Karpas-422 (cell line): Measurements from ENCODE around the gene ERAL1. TPM values are rescaled to one million over a fixed set of nuclear protein-coding genes. Genes with fewer than 3 reads are reported as not detected.

Source experiments
- DNase-seq: peaks from one replicate; pipeline ENCODE4 v3.0.0-alpha.2; 2015
- H2AFZ ChIP-seq: fragments of 200-600 bp; sonication (generic); 2 replicates; pipeline ENCODE4 v1.6.1; 2014; ENCODE audit warnings: antibody characterized with exemption, low read length, mixed read lengths
- H3K27ac ChIP-seq: fragments of 200-600 bp; sonication (generic); 2 replicates; pipeline ENCODE4 v1.5.1; 2014; ENCODE audit warnings: mild to moderate bottlenecking, low read length, moderate library complexity
- H3K27me3 ChIP-seq: fragments of 200-600 bp; sonication (generic); 2 replicates; pipeline ENCODE4 v1.6.1; 2014; ENCODE audit warnings: low read length, mixed read lengths
- H3K36me3 ChIP-seq: fragments of 200-600 bp; sonication (generic); 2 replicates; pipeline ENCODE4 v1.6.1; 2014; ENCODE audit warnings: low read length, mixed read lengths; ENCODE audit not compliant: insufficient read depth
- H3K4me1 ChIP-seq: fragments of 200-600 bp; sonication (generic); 2 replicates; pipeline ENCODE4 v1.6.1; 2014; ENCODE audit warnings: mild to moderate bottlenecking, low read length, mixed read lengths
- H3K4me2 ChIP-seq: fragments of 200-600 bp; sonication (generic); 2 replicates; pipeline ENCODE4 v1.6.1; 2014; ENCODE audit warnings: low read length, low read depth, mild to moderate bottlenecking; ENCODE audit not compliant: poor library complexity, severe bottlenecking
- H3K4me3 ChIP-seq: fragments of 200-600 bp; sonication (generic); 2 replicates; pipeline ENCODE4 v1.5.1; 2014; ENCODE audit warnings: mild to moderate bottlenecking, antibody characterized with exemption, low read length, mixed read lengths
- H3K79me2 ChIP-seq: fragments of 200-600 bp; sonication (generic); 2 replicates; pipeline ENCODE4 v1.6.1; 2014; ENCODE audit warnings: mild to moderate bottlenecking, low read length, mixed read lengths
- H3K9ac ChIP-seq: fragments of 200-600 bp; sonication (generic); 2 replicates; pipeline ENCODE4 v1.6.0; 2014; ENCODE audit warnings: low read length
- H3K9me2 ChIP-seq: fragments of 200-600 bp; sonication (generic), shearing (Covaris generic); replicated peaks from 2 replicates; pipeline ENCODE4 v1.6.0; 2014; ENCODE audit warnings: mild to moderate bottlenecking, low read length, moderate library complexity; ENCODE audit not compliant: insufficient read depth
- H3K9me3 ChIP-seq: fragments of 300-700, 200-600 bp; sonication (generic); 2 replicates; pipeline ENCODE4 v1.6.1; 2014; ENCODE audit warnings: low read length, mixed read lengths
- H4K20me1 ChIP-seq: fragments of 200-600 bp; sonication (generic); 2 replicates; pipeline ENCODE4 v1.6.1; 2014; ENCODE audit warnings: mild to moderate bottlenecking, antibody characterized with exemption, low read length, low read depth; ENCODE audit not compliant: insufficient read depth
- total RNA-seq: library from RNA; depleted of rRNA; stranded (reverse); fragments of >200 nt; shearing (Covaris generic); gene quantifications from 2 replicates; pipeline ENCODE4 v1.2.3, GENCODE V29; 2014; ENCODE audit warnings: low replicate concordance

Gene ERAL1
- total RNA-seq, 1 experiment from 2014 or later = 46.2 TPM

- no peak overlapping the region for H2AFZ ChIP-seq
- H3K27ac ChIP-seq = no peak overlapping the region
- H3K4me1 ChIP-seq = peaks cover 17% of the 10 kb centered on the region
- H3K79me2 ChIP-seq = peaks cover 15% of the 10 kb centered on the region
- H4K20me1 ChIP-seq = no peaks in the 10 kb centered on the region
- no peaks in the 10 kb centered on the region for H3K9me2 ChIP-seq
- no peaks in the 10 kb centered on the region for H3K9me3 ChIP-seq
- H3K27me3 ChIP-seq = no peaks in the 10 kb centered on the region
- peak overlapping the region; percentile 80 for H3K4me3 ChIP-seq
- H3K36me3 ChIP-seq = peaks cover 10% of the 10 kb centered on the region; the same call in 1 of the 2 replicates
- no peak for DNase-seq
- H3K9ac ChIP-seq = peak overlapping the region; percentile 74
- peak overlapping the region; percentile 96 for H3K4me2 ChIP-seq
Observed at GRCh38 chr17:28856028-28856574, 1.3 kb downstream of the ERAL1 start.

GRCh38 chr17:28857905-28858800, 3.3 kb downstream of the ERAL1 start:
- Histone ChIP-seq H3K27ac (no peak overlapping the region), H3K9me3 (no peaks in the 10 kb centered on the region), H3K4me3 (no peak overlapping the region), H3K9ac (no peak overlapping the region), H4K20me1 (no peaks in the 10 kb centered on the region), H3K36me3 (peaks cover 10% of the 10 kb centered on the region; the same call in 1 of the 2 replicates), H3K27me3 (no peaks in the 10 kb centered on the region), H3K79me2 (peaks cover 15% of the 10 kb centered on the region), H3K4me1 (peaks cover 17% of the 10 kb centered on the region), H3K9me2 (no peaks in the 10 kb centered on the region), H3K4me2 (no peak overlapping the region), H2AFZ (no peak overlapping the region)
- DNase-seq = no peak

GRCh38 chr17:28858801-28859355, 4.1 kb downstream of the ERAL1 start:
- Histone ChIP-seq H4K20me1 (no peaks in the 10 kb centered on the region), H3K9ac (no peak overlapping the region), H3K27ac (no peak overlapping the region), H3K9me2 (no peaks in the 10 kb centered on the region), H3K4me1 (peaks cover 17% of the 10 kb centered on the region), H3K4me3 (no peak overlapping the region), H3K4me2 (no peak overlapping the region), H3K9me3 (no peaks in the 10 kb centered on the region), H3K27me3 (no peaks in the 10 kb centered on the region), H2AFZ (no peak overlapping the region), H3K79me2 (peaks cover 15% of the 10 kb centered on the region), H3K36me3 (peaks cover 10% of the 10 kb centered on the region; the same call in 1 of the 2 replicates)
- no peak for DNase-seq

- H3K27me3 ChIP-seq = no peaks in the 10 kb centered on the region
- peaks cover 10% of the 10 kb centered on the region for H3K4me1 ChIP-seq
- no peaks in the 10 kb centered on the region for H3K9me3 ChIP-seq
- H3K4me3 ChIP-seq = no peak overlapping the region
- no peak overlapping the region for H3K9ac ChIP-seq
- no peak overlapping the region for H3K27ac ChIP-seq
- no peaks in the 10 kb centered on the region for H3K9me2 ChIP-seq
- H3K4me2 ChIP-seq = no peak overlapping the region
- H4K20me1 ChIP-seq = no peaks in the 10 kb centered on the region
- H3K79me2 ChIP-seq = peaks cover 10% of the 10 kb centered on the region
- H3K36me3 ChIP-seq = peaks cover 10% of the 10 kb centered on the region; the same call in 1 of the 2 replicates
- no peak for DNase-seq
- H2AFZ ChIP-seq = no peak overlapping the region
Observed at GRCh38 chr17:28860363-28860808, 5.6 kb downstream of the ERAL1 start.

- H3K9me2 ChIP-seq = no peaks in the 10 kb centered on the region
- H2AFZ ChIP-seq = no peak overlapping the region
- H3K27me3 ChIP-seq = no peaks in the 10 kb centered on the region
- DNase-seq = no peak
- H3K9me3 ChIP-seq = no peaks in the 10 kb centered on the region
- no peak overlapping the region for H3K4me2 ChIP-seq
- peaks cover 6% of the 10 kb centered on the region for H3K4me1 ChIP-seq
- no peaks in the 10 kb centered on the region for H3K79me2 ChIP-seq
- H4K20me1 ChIP-seq = no peaks in the 10 kb centered on the region
- H3K27ac ChIP-seq = no peak overlapping the region
- H3K4me3 ChIP-seq = no peak overlapping the region
- H3K9ac ChIP-seq = no peak overlapping the region
- H3K36me3 ChIP-seq = peaks cover 7% of the 10 kb centered on the region; the same call in 1 of the 2 replicates
Observed at GRCh38 chr17:28861393-28862203, 6.8 kb downstream of the ERAL1 start.

GRCh38 chr17:28862561-28862960, 7.7 kb downstream of the ERAL1 start:
- no peak for DNase-seq
- no peaks in the 10 kb centered on the region for H3K9me2 ChIP-seq
- H4K20me1 ChIP-seq = no peaks in the 10 kb centered on the region
- no peaks in the 10 kb centered on the region for H3K79me2 ChIP-seq
- no peak overlapping the region for H3K4me3 ChIP-seq
- H3K9me3 ChIP-seq = no peaks in the 10 kb centered on the region
- peaks cover 6% of the 10 kb centered on the region for H3K4me1 ChIP-seq
- H3K27ac ChIP-seq = no peak overlapping the region
- H2AFZ ChIP-seq = no peak overlapping the region
- H3K36me3 ChIP-seq = peaks cover 7% of the 10 kb centered on the region; the same call in 1 of the 2 replicates
- H3K9ac ChIP-seq = no peak overlapping the region
- no peak overlapping the region for H3K4me2 ChIP-seq
- no peaks in the 10 kb centered on the region for H3K27me3 ChIP-seq

- H3K4me2 ChIP-seq = no peak overlapping the region
- H4K20me1 ChIP-seq = no peaks in the 10 kb centered on the region
- H3K9ac ChIP-seq = no peak overlapping the region
- H3K9me3 ChIP-seq = no peaks in the 10 kb centered on the region
- no peaks in the 10 kb centered on the region for H3K27me3 ChIP-seq
- H3K27ac ChIP-seq = no peak overlapping the region
- H2AFZ ChIP-seq = no peak overlapping the region
- no peak overlapping the region for H3K4me3 ChIP-seq
- H3K36me3 ChIP-seq = peaks cover 2% of the 10 kb centered on the region; the same call in 1 of the 2 replicates
- no peaks in the 10 kb centered on the region for H3K9me2 ChIP-seq
- DNase-seq = no peak
- no peaks in the 10 kb centered on the region for H3K79me2 ChIP-seq
- H3K4me1 ChIP-seq = peaks cover 6% of the 10 kb centered on the region
Observed at GRCh38 chr17:28863953-28864352, 9.1 kb downstream of the ERAL1 start.
